Amygdala (tissue), 56 donors: ENCODE measurements around the gene SOX6.
A peak's percentile ranks its signal among the peaks of the same experiment; 100 is the strongest.

Experiments
- DNase-seq, 56 donors: peaks; one replicate each; lab custom pipeline; 2025; lab: John Stamatoyannopoulos, UW

SOX6 gene

GRCh38 chr11:16114978-16115871 lies 241.1 kb downstream of the SOX6 start:
- no peak for DNase-seq

DNA sequence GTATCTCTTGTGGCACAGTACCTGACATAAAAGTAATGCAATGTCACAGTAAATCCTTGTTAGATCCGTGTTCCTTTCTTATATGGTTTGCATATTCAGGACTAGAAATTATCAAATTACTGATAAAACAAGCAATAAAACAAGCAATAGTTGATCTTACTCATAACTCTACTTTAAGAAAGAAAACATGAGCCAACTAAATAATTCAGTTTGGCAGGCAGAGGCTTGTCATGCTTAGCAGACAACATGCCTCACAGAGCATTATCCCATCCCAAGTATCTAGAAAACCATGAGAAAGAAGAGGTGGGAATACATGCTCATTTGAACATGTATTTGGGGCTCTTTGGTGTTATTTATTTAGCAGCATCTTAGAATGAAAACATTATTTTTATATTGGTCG lies 241.9 kb downstream of the SOX6 start:
- DNase-seq: no peak

DNA sequence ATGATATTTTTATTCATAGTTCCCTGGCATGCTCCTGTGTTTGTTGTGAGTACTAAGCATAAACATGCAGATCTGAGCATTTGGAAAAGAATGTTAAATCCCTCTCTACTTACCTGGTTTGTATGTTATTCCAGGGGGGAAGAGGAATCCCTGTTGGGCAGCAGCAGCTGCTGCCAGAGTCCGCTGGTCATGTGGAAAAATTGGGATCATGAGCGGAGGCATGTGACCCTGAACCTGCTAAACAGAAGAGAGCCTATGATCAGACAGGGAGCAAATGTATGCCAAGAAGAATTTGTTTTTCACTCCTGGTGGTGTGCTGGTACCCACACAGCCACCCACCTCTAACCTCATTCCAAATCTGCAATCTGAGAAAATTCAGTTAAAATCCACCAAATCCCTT lies 244.7 kb downstream of the SOX6 start:
- peak in 10 of 56 donors; percentile 1 to 25 (median 4) for DNase-seq

DNA sequence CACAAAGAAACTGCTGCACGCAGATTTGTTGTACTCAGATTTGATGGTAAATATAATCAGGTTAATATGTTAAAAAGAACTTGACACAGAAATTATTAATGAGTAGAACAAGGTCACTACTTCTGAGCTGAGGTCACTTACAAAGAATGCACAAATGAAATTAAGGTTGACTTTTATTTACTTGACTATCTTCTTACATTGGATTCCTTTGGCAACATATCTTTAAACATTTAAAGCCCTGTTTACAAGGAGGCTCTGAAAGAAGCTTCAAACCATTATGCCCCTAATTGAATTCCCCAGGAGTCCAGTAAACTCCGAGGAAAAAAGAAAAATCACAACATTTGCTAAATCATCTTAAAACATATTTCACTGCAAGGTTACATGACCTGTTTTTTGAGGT lies 245.5 kb downstream of the SOX6 start:
- no peak for DNase-seq

GRCh38 chr11:16099343-16099900 lies 256.9 kb downstream of the SOX6 start:
- DNase-seq: no peak

DNA sequence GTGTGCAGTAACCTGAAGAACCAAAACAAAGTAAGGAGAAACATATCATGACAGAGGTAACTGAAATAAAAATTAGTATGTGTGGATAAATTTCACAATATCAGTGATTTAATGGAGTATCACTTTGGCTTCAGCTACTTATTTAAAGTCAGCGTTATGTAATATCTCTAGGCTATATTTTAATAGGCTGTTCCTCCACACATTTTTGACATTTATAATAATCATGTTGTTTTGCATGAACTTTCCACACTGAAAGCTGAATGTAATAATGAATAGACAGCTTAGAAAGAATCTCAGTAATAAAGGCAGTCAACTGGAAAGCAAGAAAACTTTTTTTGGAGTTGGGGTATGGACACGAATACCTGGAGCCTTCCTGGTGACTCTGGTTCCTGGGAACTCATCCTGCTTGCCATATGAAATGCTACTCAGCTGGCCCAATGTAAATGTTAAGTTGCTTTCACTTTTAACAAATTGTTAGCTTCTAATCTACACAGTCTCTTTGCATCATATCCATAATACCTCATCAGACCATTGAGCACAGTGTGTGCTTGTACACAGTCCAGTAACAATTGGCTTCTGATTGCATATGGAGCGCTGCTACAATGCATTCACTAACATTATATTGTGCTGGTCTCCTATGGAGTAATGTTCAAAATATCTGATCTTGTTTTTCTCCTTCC lies 257.7 kb downstream of the SOX6 start:
- no peak for DNase-seq

DNA sequence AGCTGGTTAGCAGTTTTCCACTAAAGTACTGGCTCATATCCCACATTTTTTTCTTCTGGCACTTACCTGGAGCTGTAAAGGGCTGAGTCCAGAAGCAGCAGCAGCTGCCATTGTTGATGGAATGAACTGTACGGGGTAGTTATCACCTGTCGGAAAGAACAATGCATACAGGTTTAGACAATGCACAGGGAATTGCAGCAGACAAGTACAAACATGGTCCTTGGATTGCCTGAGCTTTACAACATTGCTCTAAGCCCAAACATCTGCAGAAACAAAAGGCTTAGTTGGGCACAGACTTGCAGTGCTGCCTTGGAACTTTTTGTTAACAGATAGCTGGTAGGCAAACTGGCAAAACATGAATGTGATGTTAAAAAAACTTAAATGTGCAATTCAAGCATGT lies 258.8 kb downstream of the SOX6 start:
- DNase-seq: no peak

GRCh38 chr11:16096336-16096735 lies 260.0 kb downstream of the SOX6 start:
- no peak for DNase-seq

DNA sequence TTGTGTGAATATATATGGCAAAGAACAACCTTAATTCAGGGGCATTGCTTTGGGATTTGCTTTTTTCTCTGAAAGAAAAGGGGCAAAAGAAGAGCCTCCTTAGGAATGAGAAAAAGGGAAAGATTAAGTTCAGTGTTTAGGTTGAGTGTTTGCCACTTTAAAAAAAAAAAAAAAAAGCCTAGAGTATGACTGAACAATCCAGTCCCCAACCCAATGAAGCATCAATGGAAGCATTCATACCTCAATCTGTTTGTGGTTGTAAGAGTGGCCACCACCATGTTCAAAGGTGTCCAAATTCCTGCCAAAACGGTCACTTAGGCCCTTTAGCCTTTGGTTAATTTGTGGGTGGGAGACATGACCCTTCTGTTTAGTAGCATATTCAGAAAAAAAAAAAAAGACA lies 260.6 kb downstream of the SOX6 start:
- DNase-seq: no peak

DNA sequence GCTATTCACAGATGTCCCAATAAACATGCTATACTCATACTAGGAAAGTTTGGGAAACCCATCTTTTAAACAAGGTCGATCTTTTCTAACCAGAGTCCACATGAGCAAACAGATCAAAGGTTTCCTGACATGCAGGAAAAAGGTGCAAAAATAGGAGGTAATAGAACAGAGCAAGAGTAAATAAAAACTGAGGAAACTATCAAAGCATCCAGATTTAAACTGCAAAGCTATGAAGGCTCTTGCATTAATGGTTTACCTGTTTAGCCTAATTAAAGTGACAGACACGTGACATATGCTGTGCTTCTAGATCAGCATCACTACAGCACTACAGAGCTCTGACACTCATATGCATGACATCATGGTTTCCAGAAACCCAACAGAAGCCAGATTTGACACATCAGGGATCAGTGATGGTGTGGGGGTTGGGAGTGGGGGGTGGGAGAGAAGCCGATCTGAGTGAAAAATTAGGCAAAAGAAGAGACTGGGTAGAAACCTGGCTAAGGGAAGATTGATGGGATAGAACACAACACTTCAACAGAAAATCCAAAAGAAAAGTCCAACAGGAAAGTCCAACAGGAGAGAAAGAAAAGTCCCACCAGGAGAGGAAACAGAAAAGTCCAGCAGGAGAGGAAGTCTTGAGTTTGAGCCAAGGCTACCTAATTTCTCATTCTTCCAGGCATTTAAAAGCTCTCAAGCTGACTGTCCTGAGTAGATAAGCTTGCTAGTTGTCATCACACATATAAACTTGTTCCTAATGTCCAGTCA lies 262.3 kb downstream of the SOX6 start:
- DNase-seq: no peak

DNA sequence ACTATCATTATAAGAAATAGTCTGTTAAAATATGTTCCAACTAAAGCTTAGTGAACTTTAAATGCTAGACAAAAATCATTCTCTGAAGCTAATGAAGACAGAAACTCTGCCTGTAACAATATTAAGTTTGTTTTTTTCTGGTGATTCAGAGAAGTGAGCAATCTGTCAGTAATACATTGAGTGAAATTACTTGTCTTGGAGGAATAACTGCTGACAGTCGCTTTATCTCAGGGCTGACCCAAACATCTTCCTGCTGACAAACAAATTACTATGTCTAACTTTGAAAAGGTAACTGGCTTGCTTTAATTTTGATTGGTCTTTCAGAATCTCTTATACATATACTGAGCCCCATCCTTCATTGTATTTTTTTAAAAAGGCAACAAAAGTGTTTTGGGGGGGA lies 264.5 kb downstream of the SOX6 start:
- DNase-seq: no peak

DNA sequence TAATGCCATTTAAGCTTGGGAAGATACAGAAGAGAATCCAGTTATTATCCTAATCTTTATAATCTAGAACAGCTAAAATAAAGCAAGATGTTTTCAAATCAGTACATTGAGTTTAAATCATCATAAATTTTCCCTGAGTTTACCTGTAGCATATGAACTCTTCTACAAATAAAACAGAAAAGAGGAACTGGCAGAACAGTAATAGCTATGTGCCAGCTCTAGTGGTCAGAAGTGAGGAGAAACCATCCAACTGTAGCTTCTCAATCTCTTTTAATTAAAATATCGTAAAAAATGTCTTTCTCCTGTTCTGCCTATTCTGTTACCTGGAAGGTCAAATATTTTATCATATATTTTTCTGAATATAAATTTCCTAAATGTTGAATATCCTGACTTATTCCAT lies 266.9 kb downstream of the SOX6 start:
- DNase-seq: no peak

DNA sequence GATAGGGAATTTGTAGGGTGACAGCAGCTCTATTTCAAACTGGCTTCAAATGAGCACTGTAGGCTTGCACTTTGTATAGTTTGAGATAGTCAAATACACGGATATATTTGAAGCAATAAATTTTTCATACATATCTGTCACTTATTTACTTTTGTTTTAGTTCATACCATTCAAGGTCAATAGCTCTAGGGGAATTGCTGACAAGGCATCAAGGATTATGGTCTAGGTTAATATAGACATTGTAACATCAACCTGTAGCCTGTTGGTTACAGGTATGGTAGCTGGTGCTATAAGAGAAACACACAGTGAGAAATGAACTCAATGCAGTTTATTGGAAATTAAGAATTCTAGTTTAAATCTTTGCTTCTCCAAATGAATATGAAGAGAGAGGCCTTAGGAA lies 267.6 kb downstream of the SOX6 start:
- DNase-seq: no peak

- no peak for DNase-seq
These were observed 268.5 kb downstream of the SOX6 start for GRCh38 chr11:16087886-16088285.

GRCh38 chr11:16086229-16086819 lies 270.0 kb downstream of the SOX6 start:
- no peak for DNase-seq

- no peak for DNase-seq
These were observed 274.0 kb downstream of the SOX6 start for GRCh38 chr11:16082095-16083055.

DNA sequence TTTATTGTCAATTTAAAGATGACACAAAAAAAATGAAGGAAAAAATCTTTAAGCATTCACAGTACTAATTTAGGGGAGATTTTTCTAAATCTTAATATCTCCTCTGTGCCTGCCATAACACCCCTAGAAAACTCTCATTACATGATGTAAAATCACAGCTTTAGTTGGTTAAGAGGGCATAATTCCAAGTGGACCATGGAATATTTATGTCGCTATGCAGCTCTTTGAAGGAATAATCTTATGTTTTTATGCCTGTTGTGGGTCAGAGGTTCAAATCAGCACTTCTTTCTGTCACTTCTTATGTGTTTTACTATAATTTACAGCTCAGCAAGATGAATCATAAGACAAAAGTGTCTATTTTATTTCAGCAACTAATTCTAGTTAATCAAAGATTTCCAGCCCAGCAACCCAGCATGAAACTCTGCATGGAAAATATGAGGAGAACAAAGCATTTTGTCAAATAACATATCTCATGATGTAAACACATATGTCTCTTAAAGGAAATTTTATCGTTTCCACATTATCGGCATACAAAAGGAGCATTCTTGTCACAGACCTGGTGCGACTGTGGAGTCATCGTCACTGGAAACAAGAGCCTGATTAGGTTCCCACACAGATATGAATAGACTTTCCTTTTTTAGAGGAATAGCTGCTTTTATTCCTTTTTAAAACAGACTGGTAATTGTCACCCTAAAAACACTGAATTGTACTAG lies 274.8 kb downstream of the SOX6 start:
- no peak for DNase-seq

- DNase-seq: no peak
These were observed 275.5 kb downstream of the SOX6 start for GRCh38 chr11:16080688-16081381.
